ENCODE results near the gene UXS1. TPM values are rescaled to one million over a fixed set of nuclear protein-coding genes. Genes with fewer than 3 reads are reported as not detected.

The UXS1 gene
- total RNA-seq, 4 donors from 2014 or later = 23.5 to 40.4 (median 33.1) TPM

- WGBS, 2 donors = 47 to 59% methylated on average over 2 to 3 of the region's 4 CpGs
- no peak overlapping the region for H3K27ac ChIP-seq
- H3K4me3 ChIP-seq = no peak overlapping the region
- DNase-seq = no peak
- H3K9me3 ChIP-seq = no peaks in the 10 kb centered on the region
- H3K4me1 ChIP-seq = peaks cover 0 to 14% (median 3%) of the 10 kb centered on the region in 3 donors
- no peaks in the 10 kb centered on the region for H3K36me3 ChIP-seq
- TF ChIP-seq POLR2A (IDR thresholded peaks at IDR 0.05) = no peak
- TF ChIP-seq, protein P1, sequence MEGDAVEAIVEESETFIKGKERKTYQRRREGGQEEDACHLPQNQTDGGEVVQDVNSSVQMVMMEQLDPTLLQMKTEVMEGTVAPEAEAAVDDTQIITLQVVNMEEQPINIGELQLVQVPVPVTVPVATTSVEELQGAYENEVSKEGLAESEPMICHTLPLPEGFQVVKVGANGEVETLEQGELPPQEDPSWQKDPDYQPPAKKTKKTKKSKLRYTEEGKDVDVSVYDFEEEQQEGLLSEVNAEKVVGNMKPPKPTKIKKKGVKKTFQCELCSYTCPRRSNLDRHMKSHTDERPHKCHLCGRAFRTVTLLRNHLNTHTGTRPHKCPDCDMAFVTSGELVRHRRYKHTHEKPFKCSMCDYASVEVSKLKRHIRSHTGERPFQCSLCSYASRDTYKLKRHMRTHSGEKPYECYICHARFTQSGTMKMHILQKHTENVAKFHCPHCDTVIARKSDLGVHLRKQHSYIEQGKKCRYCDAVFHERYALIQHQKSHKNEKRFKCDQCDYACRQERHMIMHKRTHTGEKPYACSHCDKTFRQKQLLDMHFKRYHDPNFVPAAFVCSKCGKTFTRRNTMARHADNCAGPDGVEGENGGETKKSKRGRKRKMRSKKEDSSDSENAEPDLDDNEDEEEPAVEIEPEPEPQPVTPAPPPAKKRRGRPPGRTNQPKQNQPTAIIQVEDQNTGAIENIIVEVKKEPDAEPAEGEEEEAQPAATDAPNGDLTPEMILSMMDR (IDR thresholded peaks at IDR 0.05) = no peak
- no peaks in the 10 kb centered on the region for H3K27me3 ChIP-seq
- intact Hi-C loops (cut with DNase I) = no loop called here
These were observed 136.9 kb downstream of the UXS1 start for GRCh38 chr2:106057206-106057605.

GRCh38 chr2:106054880-106055655, 139.0 kb downstream of the UXS1 start:
- 76 to 83% methylated on average over 9 to 10 of the region's 12 CpGs for whole genome bisulfite sequencing, 2 donors
- peaks cover 0 to 14% (median 3%) of the 10 kb centered on the region in 3 donors for H3K4me1 ChIP-seq
- no peak for DNase-seq
- intact Hi-C loops (cut with DNase I) = no loop called here
- H3K27ac ChIP-seq = no peak overlapping the region
- H3K9me3 ChIP-seq = no peaks in the 10 kb centered on the region
- H3K36me3 ChIP-seq = no peaks in the 10 kb centered on the region
- no peak for TF ChIP-seq POLR2A (IDR thresholded peaks at IDR 0.05)
- TF ChIP-seq, protein P1 (IDR thresholded peaks at IDR 0.05) = no peak
- H3K27me3 ChIP-seq = no peaks in the 10 kb centered on the region
- H3K4me3 ChIP-seq = no peak overlapping the region

DNA sequence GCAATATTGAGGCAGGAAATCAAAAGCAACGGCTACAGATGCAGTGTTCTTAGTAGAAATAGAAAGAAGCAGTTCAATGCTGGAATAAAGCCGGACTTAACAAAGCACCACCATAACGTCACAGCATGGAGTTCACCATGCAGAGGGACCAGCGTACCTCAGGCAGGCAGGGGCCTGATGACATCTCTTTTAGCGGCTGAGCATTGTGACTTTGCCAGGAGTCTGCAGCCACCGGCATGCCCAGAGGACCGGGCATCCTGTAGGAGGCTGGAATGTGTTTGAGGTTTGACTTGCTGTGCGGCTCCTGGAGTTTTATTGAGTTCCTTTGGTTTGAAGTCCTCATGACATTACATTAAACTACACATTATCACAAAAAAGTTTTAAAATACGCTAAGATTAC, 139.8 kb downstream of the UXS1 start:
- Histone ChIP-seq H3K4me1 (peaks cover 0 to 14% (median 3%) of the 10 kb centered on the region in 3 donors), H3K4me3 (no peak overlapping the region), H3K27me3 (no peaks in the 10 kb centered on the region), H3K27ac (no peak overlapping the region), H3K36me3 (no peaks in the 10 kb centered on the region), H3K9me3 (no peaks in the 10 kb centered on the region)
- DNase-seq = no peak
- WGBS, 2 donors = 81 to 83% methylated on average over 9 of the region's 9 CpGs
- intact Hi-C loops (cut with DNase I) = no loop called here
- TF ChIP-seq POLR2A (IDR thresholded peaks at IDR 0.05) = no peak
- TF ChIP-seq, protein P1 (IDR thresholded peaks at IDR 0.05) = no peak

DNA sequence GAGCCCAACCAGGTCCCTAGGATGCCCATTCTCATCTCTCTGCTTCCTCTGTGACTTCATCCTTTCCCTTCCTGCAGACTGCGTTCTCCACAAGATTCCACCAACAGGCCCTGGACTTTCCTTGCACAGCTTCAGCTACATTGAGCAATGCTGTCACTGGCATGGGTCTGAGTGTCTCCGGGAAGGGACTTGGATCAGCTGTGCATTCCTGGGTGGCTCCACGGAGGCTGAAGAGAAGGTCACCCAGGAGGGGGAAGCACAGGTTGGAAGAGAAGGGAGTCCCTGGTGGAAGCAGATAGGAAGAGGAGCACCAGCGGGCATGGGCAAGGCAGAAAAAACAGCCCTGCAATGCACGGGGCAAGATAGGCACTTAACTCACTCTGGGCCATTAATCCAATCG, 140.5 kb downstream of the UXS1 start:
- Histone ChIP-seq H3K9me3 (no peaks in the 10 kb centered on the region), H3K27ac (no peak overlapping the region), H3K27me3 (no peaks in the 10 kb centered on the region), H3K4me3 (no peak overlapping the region), H3K4me1 (peaks cover 0 to 14% (median 3%) of the 10 kb centered on the region in 3 donors), H3K36me3 (no peaks in the 10 kb centered on the region)
- TF ChIP-seq, protein P1 (IDR thresholded peaks at IDR 0.05) = no peak
- no peak for TF ChIP-seq POLR2A (IDR thresholded peaks at IDR 0.05)
- DNase-seq = no peak
- WGBS, 2 donors = 91 to 96% methylated on average over 4 of the region's 6 CpGs
- intact Hi-C loops (cut with DNase I) = no loop called here

GRCh38 chr2:106053116-106053515, 141.0 kb downstream of the UXS1 start:
- H3K36me3 ChIP-seq = no peaks in the 10 kb centered on the region
- no peak for DNase-seq
- H3K27me3 ChIP-seq = no peaks in the 10 kb centered on the region
- H3K27ac ChIP-seq = no peak overlapping the region
- no peaks in the 10 kb centered on the region for H3K9me3 ChIP-seq
- H3K4me1 ChIP-seq = peaks cover 0 to 14% (median 3%) of the 10 kb centered on the region in 3 donors
- intact Hi-C loops (cut with DNase I) = no loop called here
- no peak for TF ChIP-seq POLR2A (IDR thresholded peaks at IDR 0.05)
- TF ChIP-seq, protein P1 (IDR thresholded peaks at IDR 0.05) = no peak
- WGBS, 2 donors = 46 to 55% methylated on average over 2 of the region's 2 CpGs
- H3K4me3 ChIP-seq = no peak overlapping the region
